Mucosa of rectum (tissue), 2 donors: ENCODE data around the gene GPR4.

Source experiments
- H3K27ac ChIP-seq, 2 donors: one replicate each; pipeline ENCODE4 v1.7.0; 2013; ENCODE audit warnings: inconsistent platforms in 2 of 2, low read depth in 2 of 2, low read length in 2 of 2
- H3K27me3 ChIP-seq, 2 donors: one replicate each; pipeline ENCODE4 v1.7.0; 2013; ENCODE audit warnings: low read length in 2 of 2; ENCODE audit not compliant: control insufficient read depth in 2 of 2, insufficient read depth in 2 of 2
- H3K36me3 ChIP-seq, 2 donors: one replicate each; pipeline ENCODE4 v1.7.0; 2013; ENCODE audit warnings: low read length in 2 of 2; ENCODE audit not compliant: control insufficient read depth in 2 of 2, insufficient read depth in 2 of 2
- H3K4me1 ChIP-seq, 2 donors: one replicate each; pipeline ENCODE4 v1.7.0; 2013; ENCODE audit warnings: low read length in 2 of 2, mild to moderate bottlenecking in 1 of 2; ENCODE audit not compliant: control insufficient read depth in 2 of 2, insufficient read depth in 2 of 2
- H3K4me3 ChIP-seq, 2 donors: one replicate each; pipeline ENCODE4 v1.7.0; 2013; ENCODE audit warnings: low read length in 2 of 2
- H3K9ac ChIP-seq, 2 donors: one replicate each; pipeline ENCODE4 v1.7.0; 2013; ENCODE audit warnings: low read length in 2 of 2, low read depth in 1 of 2, mild to moderate bottlenecking in 1 of 2
- H3K9me3 ChIP-seq, 2 donors: one replicate each; pipeline ENCODE4 v1.7.0; 2013; ENCODE audit warnings: low read length in 2 of 2; ENCODE audit not compliant: control insufficient read depth in 2 of 2
- donor health status: healthy.
- donor health status: Normal muscosa, but diverticular disease.

GPR4 gene

GRCh38 chr19:45601115-45601514 lies 897 bp downstream of the GPR4 start:
- Histone ChIP-seq H3K4me3 (no peak overlapping the region), H3K36me3 (no peaks in the 10 kb centered on the region), H3K4me1 (peaks cover 0 to 4% of the 10 kb centered on the region in 2 donors), H3K27me3 (peaks cover 47 to 53% of the 10 kb centered on the region in 2 donors), H3K9me3 (no peaks in the 10 kb centered on the region), H3K9ac (no peak overlapping the region), H3K27ac (no peak overlapping the region)

- H3K9ac ChIP-seq = no peak overlapping the region
- H3K4me3 ChIP-seq = no peak overlapping the region
- peaks cover 50 to 53% of the 10 kb centered on the region in 2 donors for H3K27me3 ChIP-seq
- peaks cover 0 to 4% of the 10 kb centered on the region in 2 donors for H3K4me1 ChIP-seq
- H3K36me3 ChIP-seq = no peaks in the 10 kb centered on the region
- H3K9me3 ChIP-seq = no peaks in the 10 kb centered on the region
- H3K27ac ChIP-seq = no peak overlapping the region
Measured at GRCh38 chr19:45600340-45600885, 1.6 kb downstream of the GPR4 start.

- Histone ChIP-seq H3K9me3 (no peaks in the 10 kb centered on the region), H3K4me1 (peaks cover 0 to 4% of the 10 kb centered on the region in 2 donors), H3K9ac (no peak overlapping the region), H3K27ac (no peak overlapping the region), H3K4me3 (no peak overlapping the region), H3K27me3 (peaks cover 50 to 53% of the 10 kb centered on the region in 2 donors), H3K36me3 (no peaks in the 10 kb centered on the region)
Measured at GRCh38 chr19:45599286-45599685, 2.7 kb downstream of the GPR4 start.

GRCh38 chr19:45598267-45599001 lies 3.6 kb downstream of the GPR4 start:
- peak overlapping the region in 1 of 2 donors; percentile 31 for H3K4me3 ChIP-seq
- H3K9ac ChIP-seq = peak overlapping the region in 1 of 2 donors; percentile 41
- H3K27ac ChIP-seq = no peak overlapping the region
- H3K36me3 ChIP-seq = no peaks in the 10 kb centered on the region
- H3K4me1 ChIP-seq = peaks cover 0 to 4% of the 10 kb centered on the region in 2 donors
- H3K27me3 ChIP-seq = peaks cover 49 to 53% of the 10 kb centered on the region in 2 donors
- no peaks in the 10 kb centered on the region for H3K9me3 ChIP-seq

- H3K36me3 ChIP-seq = no peaks in the 10 kb centered on the region
- no peaks in the 10 kb centered on the region for H3K9me3 ChIP-seq
- peaks cover 47 to 53% of the 10 kb centered on the region in 2 donors for H3K27me3 ChIP-seq
- peaks cover 0 to 4% of the 10 kb centered on the region in 2 donors for H3K4me1 ChIP-seq
- no peak overlapping the region for H3K27ac ChIP-seq
- H3K4me3 ChIP-seq = no peak overlapping the region
- H3K9ac ChIP-seq = peak overlapping the region in 1 of 2 donors; percentile 41
Measured at GRCh38 chr19:45597425-45598111, 4.4 kb downstream of the GPR4 start.

GRCh38 chr19:45595814-45596213 lies 6.2 kb downstream of the GPR4 start:
- Histone ChIP-seq H3K9me3 (no peaks in the 10 kb centered on the region), H3K27ac (no peak overlapping the region), H3K27me3 (peaks cover 41 to 49% of the 10 kb centered on the region in 2 donors), H3K9ac (no peak overlapping the region), H3K4me1 (peaks cover 0 to 4% of the 10 kb centered on the region in 2 donors), H3K4me3 (no peak overlapping the region), H3K36me3 (no peaks in the 10 kb centered on the region)

GRCh38 chr19:45593520-45593919 lies 8.5 kb downstream of the GPR4 start:
- Histone ChIP-seq H3K4me1 (peaks cover 0 to 3% of the 10 kb centered on the region in 2 donors), H3K27me3 (peaks cover 28 to 31% of the 10 kb centered on the region in 2 donors), H3K27ac (no peak overlapping the region), H3K9me3 (no peaks in the 10 kb centered on the region), H3K9ac (no peak overlapping the region), H3K36me3 (no peaks in the 10 kb centered on the region), H3K4me3 (no peak overlapping the region)

- no peaks in the 10 kb centered on the region for H3K9me3 ChIP-seq
- peaks cover 18 to 19% of the 10 kb centered on the region in 2 donors for H3K27me3 ChIP-seq
- no peaks in the 10 kb centered on the region for H3K36me3 ChIP-seq
- H3K4me3 ChIP-seq = no peak overlapping the region
- no peaks in the 10 kb centered on the region for H3K4me1 ChIP-seq
- H3K9ac ChIP-seq = no peak overlapping the region
- no peak overlapping the region for H3K27ac ChIP-seq
Measured at GRCh38 chr19:45592366-45592765, 9.6 kb downstream of the GPR4 start.

- no peaks in the 10 kb centered on the region for H3K4me1 ChIP-seq
- no peak overlapping the region for H3K4me3 ChIP-seq
- H3K9ac ChIP-seq = no peak overlapping the region
- peaks cover 15 to 17% of the 10 kb centered on the region in 2 donors for H3K27me3 ChIP-seq
- no peaks in the 10 kb centered on the region for H3K9me3 ChIP-seq
- no peak overlapping the region for H3K27ac ChIP-seq
- H3K36me3 ChIP-seq = no peaks in the 10 kb centered on the region
Measured at GRCh38 chr19:45591638-45592005, 10.4 kb downstream of the GPR4 start.

- Histone ChIP-seq H3K27ac (no peak overlapping the region), H3K4me1 (no peaks in the 10 kb centered on the region), H3K4me3 (no peak overlapping the region), H3K9ac (no peak overlapping the region), H3K27me3 (peaks cover 15 to 17% of the 10 kb centered on the region in 2 donors), H3K9me3 (no peaks in the 10 kb centered on the region), H3K36me3 (no peaks in the 10 kb centered on the region)
Measured at GRCh38 chr19:45591004-45591637, 10.9 kb downstream of the GPR4 start.
